H9 (cell line): ENCODE results near the gene SUN1. TPM values are rescaled to one million over a fixed set of nuclear protein-coding genes. Genes with fewer than 3 reads are reported as not detected.

Experiments used
- DNase-seq: peaks from one replicate; pipeline ENCODE4 v3.0.0-alpha.2; 2017
- H2AFZ ChIP-seq: one replicate; pipeline ENCODE4 v1.6.1; 2013; ENCODE audit warnings: mild to moderate bottlenecking, low read length, control low read depth, moderate library complexity
- H2AK5ac ChIP-seq: 2 replicates; pipeline ENCODE4 v1.6.1; 2013; ENCODE audit warnings: low read length, control low read depth, mixed read lengths; ENCODE audit not compliant: insufficient read length
- H2BK120ac ChIP-seq: one replicate; pipeline ENCODE4 v1.6.1; 2013; ENCODE audit warnings: low read depth, mild to moderate bottlenecking, low read length, control low read depth, inconsistent platforms; ENCODE audit not compliant: poor library complexity, severe bottlenecking
- H2BK12ac ChIP-seq: 2 replicates; pipeline ENCODE4 v1.6.1; 2013; ENCODE audit warnings: low read length, control low read depth, mixed read lengths, low read depth; ENCODE audit not compliant: insufficient read length
- H2BK15ac ChIP-seq: 2 replicates; pipeline ENCODE4 v1.6.1; 2013; ENCODE audit warnings: low read depth, low read length, control low read depth
- H2BK20ac ChIP-seq: one replicate; pipeline ENCODE4 v1.6.1; 2013; ENCODE audit warnings: low read depth, mild to moderate bottlenecking, low read length, control low read depth, inconsistent platforms; ENCODE audit not compliant: poor library complexity, severe bottlenecking
- H2BK5ac ChIP-seq: 2 replicates; pipeline ENCODE4 v1.6.1; 2013; ENCODE audit warnings: low read length, control low read depth, mixed read lengths; ENCODE audit not compliant: insufficient read length
- H3K14ac ChIP-seq: 2 replicates; pipeline ENCODE4 v1.6.1; 2013; ENCODE audit warnings: low read length, control low read depth; ENCODE audit not compliant: insufficient read depth
- H3K18ac ChIP-seq: 2 replicates; pipeline ENCODE4 v1.6.1; 2013; ENCODE audit warnings: low read depth, mild to moderate bottlenecking, mixed read lengths, low read length, control low read depth; ENCODE audit not compliant: insufficient read length
- H3K23ac ChIP-seq: 2 replicates; pipeline ENCODE4 v1.6.1; 2013; ENCODE audit warnings: low read length, control low read depth, mixed read lengths, low read depth; ENCODE audit not compliant: insufficient read length
- H3K23me2 ChIP-seq: 2 replicates; pipeline ENCODE4 v1.6.1; 2013; ENCODE audit warnings: low read depth, mild to moderate bottlenecking, mixed read lengths, low read length, control low read depth; ENCODE audit not compliant: insufficient read length, poor library complexity, severe bottlenecking
- H3K27ac ChIP-seq: 2 replicates; pipeline ENCODE4 v1.5.1; 2013; ENCODE audit warnings: low read length, control low read depth, mixed read lengths, low read depth; ENCODE audit not compliant: insufficient read length
- H3K27me3 ChIP-seq: 2 replicates; pipeline ENCODE4 v1.6.1; 2013; ENCODE audit warnings: low read length, control low read depth, inconsistent platforms; ENCODE audit not compliant: insufficient read depth
- H3K4ac ChIP-seq: 2 replicates; pipeline ENCODE4 v1.6.1; 2013; ENCODE audit warnings: low read depth, mild to moderate bottlenecking, control low read depth, inconsistent platforms, low read length, moderate library complexity
- H3K4me1 ChIP-seq: 2 replicates; pipeline ENCODE4 v1.6.1; 2013; ENCODE audit warnings: low read length, control low read depth, inconsistent platforms; ENCODE audit not compliant: insufficient read depth
- H3K4me2 ChIP-seq: 2 replicates; pipeline ENCODE4 v1.6.1; 2013; ENCODE audit warnings: low read length, control low read depth, mixed read lengths; ENCODE audit not compliant: insufficient read length, insufficient read depth
- H3K56ac ChIP-seq: 2 replicates; pipeline ENCODE4 v1.6.1; 2013; ENCODE audit warnings: low read depth, mild to moderate bottlenecking, mixed read lengths, low read length, control low read depth; ENCODE audit not compliant: insufficient read length
- H3K79me1 ChIP-seq: 2 replicates; pipeline ENCODE4 v1.6.1; 2013; ENCODE audit warnings: low read depth, mild to moderate bottlenecking, moderate library complexity, low read length, control low read depth, inconsistent platforms; ENCODE audit not compliant: insufficient read depth, poor library complexity, severe bottlenecking
- H3K79me2 ChIP-seq: 2 replicates; pipeline ENCODE4 v1.6.1; 2013; ENCODE audit warnings: low read length, control low read depth, inconsistent platforms; ENCODE audit not compliant: insufficient read depth
- H3K9ac ChIP-seq: 2 replicates; pipeline ENCODE4 v1.6.1; 2013; ENCODE audit warnings: low read length, control low read depth, mixed read lengths; ENCODE audit not compliant: insufficient read length; ENCODE audit errors: extremely low read depth
- H3K9me3 ChIP-seq: one replicate; pipeline ENCODE4 v1.6.1; 2013; ENCODE audit warnings: low read depth, low read length, inconsistent platforms; ENCODE audit not compliant: control insufficient read depth
- H3T11ph ChIP-seq: one replicate; pipeline ENCODE4 v1.6.1; 2013; ENCODE audit warnings: mild to moderate bottlenecking, low read length, control low read depth, inconsistent platforms
- H4K20me1 ChIP-seq: one replicate; pipeline ENCODE4 v1.6.1; 2013; ENCODE audit not compliant: control insufficient read depth, insufficient read length, insufficient read depth
- H4K5ac ChIP-seq: 2 replicates; pipeline ENCODE4 v1.6.1; 2013; ENCODE audit warnings: low read depth, mild to moderate bottlenecking, mixed read lengths, low read length, control low read depth; ENCODE audit not compliant: insufficient read length
- H4K8ac ChIP-seq: replicated peaks from 2 replicates; pipeline ENCODE4 v1.6.1; 2013; ENCODE audit warnings: low read length, control low read depth, mixed read lengths, low read depth; ENCODE audit not compliant: insufficient read length
- H4K91ac ChIP-seq: 2 replicates; pipeline ENCODE4 v1.6.1; 2013; ENCODE audit warnings: low read depth, mild to moderate bottlenecking, moderate library complexity, mixed read lengths, low read length, control low read depth; ENCODE audit not compliant: insufficient read length
- H3K27ac Mint-ChIP-seq, 3 experiments: 2 replicates in 2 of 3; 3 replicates in 1 of 3; pipeline ENCODE4 v1.8.0; 2020 to 2021; ENCODE audit warnings: mixed read lengths in 3 of 3, mild to moderate bottlenecking in 1 of 3, moderate library complexity in 1 of 3
- H3K27me3 Mint-ChIP-seq: 2 replicates; pipeline ENCODE4 v1.8.0; 2021; ENCODE audit warnings: low read depth, mild to moderate bottlenecking, moderate library complexity, mixed read lengths
- H3K36me3 Mint-ChIP-seq, 3 experiments: 2 replicates in 2 of 3; 3 replicates in 1 of 3; pipeline ENCODE4 v1.8.0; 2020 to 2021; ENCODE audit warnings: low read depth in 3 of 3, mixed read lengths in 3 of 3; ENCODE audit not compliant: insufficient read depth in 1 of 3
- H3K4me1 Mint-ChIP-seq, 2 experiments: 2 replicates each; pipeline ENCODE4 v1.8.0; 2020; ENCODE audit warnings: mixed read lengths in 2 of 2
- H3K4me3 Mint-ChIP-seq, 2 experiments: 2 replicates in 1 of 2; 3 replicates in 1 of 2; pipeline ENCODE4 v1.8.0; 2020 to 2021; ENCODE audit warnings: mild to moderate bottlenecking in 2 of 2, mixed read lengths in 2 of 2, moderate library complexity in 1 of 2
- H3K9me3 Mint-ChIP-seq, 2 experiments: 2 replicates in 1 of 2; 3 replicates in 1 of 2; pipeline ENCODE4 v1.8.0; 2020; ENCODE audit warnings: mild to moderate bottlenecking in 2 of 2, mixed read lengths in 2 of 2, moderate library complexity in 1 of 2
- WGBS: extraction: QIAGEN DNeasy Blood & Tissue Kit; methylation state at CpG from one replicate; pipeline ENCODE4 v1.1.7; 2013; ENCODE audit warnings: missing lambda C conversion rate, low lambda C conversion rate, mixed read lengths; ENCODE audit not compliant: insufficient read length; ENCODE audit errors: extremely low coverage; 5-methylcytosine and 5-hydroxymethylcytosine counted together
- total RNA-seq: library from RNA; stranded (reverse); gene quantifications from 2 replicates; pipeline ENCODE4 v1.2.1, GENCODE V29; 2021
- TF ChIP-seq, protein P1 (sequence below): fragments of 200-600 bp; sonication (generic); conservative IDR thresholded peaks from 3 replicates; pipeline ENCODE4 v1.8.0; 2021; ENCODE audit warnings: antibody characterized with exemption, mild to moderate bottlenecking

SUN1 gene
- total RNA-seq, 1 experiment from 2014 or later = 118 TPM

DNA sequence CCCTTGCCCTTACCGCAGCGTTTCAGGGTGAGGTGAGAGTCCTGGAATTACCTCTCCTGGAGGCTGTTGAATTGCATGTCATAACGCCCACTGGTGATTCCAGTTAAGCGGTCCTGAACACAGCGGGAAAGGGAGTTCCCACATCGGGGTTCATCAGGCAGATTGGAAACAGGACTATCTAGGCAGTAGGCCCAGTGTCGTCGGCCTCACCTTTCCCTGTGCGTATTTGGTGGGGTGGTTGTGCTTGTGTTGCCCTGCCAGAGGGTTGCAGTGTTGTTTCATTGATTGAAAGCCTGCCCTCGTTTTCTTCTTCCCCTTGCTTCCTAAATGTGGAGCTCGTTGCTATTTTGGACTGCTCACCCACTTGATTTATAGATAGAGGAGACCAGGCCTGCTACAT, 10.6 kb upstream of the SUN1 start:
- TF ChIP-seq, protein P1, sequence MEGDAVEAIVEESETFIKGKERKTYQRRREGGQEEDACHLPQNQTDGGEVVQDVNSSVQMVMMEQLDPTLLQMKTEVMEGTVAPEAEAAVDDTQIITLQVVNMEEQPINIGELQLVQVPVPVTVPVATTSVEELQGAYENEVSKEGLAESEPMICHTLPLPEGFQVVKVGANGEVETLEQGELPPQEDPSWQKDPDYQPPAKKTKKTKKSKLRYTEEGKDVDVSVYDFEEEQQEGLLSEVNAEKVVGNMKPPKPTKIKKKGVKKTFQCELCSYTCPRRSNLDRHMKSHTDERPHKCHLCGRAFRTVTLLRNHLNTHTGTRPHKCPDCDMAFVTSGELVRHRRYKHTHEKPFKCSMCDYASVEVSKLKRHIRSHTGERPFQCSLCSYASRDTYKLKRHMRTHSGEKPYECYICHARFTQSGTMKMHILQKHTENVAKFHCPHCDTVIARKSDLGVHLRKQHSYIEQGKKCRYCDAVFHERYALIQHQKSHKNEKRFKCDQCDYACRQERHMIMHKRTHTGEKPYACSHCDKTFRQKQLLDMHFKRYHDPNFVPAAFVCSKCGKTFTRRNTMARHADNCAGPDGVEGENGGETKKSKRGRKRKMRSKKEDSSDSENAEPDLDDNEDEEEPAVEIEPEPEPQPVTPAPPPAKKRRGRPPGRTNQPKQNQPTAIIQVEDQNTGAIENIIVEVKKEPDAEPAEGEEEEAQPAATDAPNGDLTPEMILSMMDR = peak; percentile 10; the same call in 1 of the 3 replicates
- no peak overlapping the region for H2BK12ac ChIP-seq
- H2AFZ ChIP-seq = no peak overlapping the region
- no peak overlapping the region for H4K91ac ChIP-seq
- no peak overlapping the region for H3K4me3 Mint-ChIP-seq
- no peaks in the 10 kb centered on the region for H3K27me3 ChIP-seq
- no CpG with 5 or more reads among the region's 11 CpGs for WGBS
- no peak overlapping the region for H3K56ac ChIP-seq
- H3K4ac ChIP-seq = no peak overlapping the region
- no peak overlapping the region for H2BK120ac ChIP-seq
- H3K79me1 ChIP-seq = peaks cover 4% of the 10 kb centered on the region
- no peaks in the 10 kb centered on the region for H3K9me3 ChIP-seq
- no peak overlapping the region for H3K9ac ChIP-seq
- H4K20me1 ChIP-seq = no peaks in the 10 kb centered on the region
- peak overlapping the region in 1 of 3 experiments; percentile 59; a peak in 2 of 7 replicates for H3K27ac Mint-ChIP-seq
- no peak overlapping the region for H2AK5ac ChIP-seq
- no peak overlapping the region for H3K23ac ChIP-seq
- no peak overlapping the region for H3K18ac ChIP-seq
- H3K23me2 ChIP-seq = peaks cover 5% of the 10 kb centered on the region
- H3K36me3 Mint-ChIP-seq = peaks cover 9 to 38% (median 20%) of the 10 kb centered on the region in 3 experiments
- no peak overlapping the region for H3K27ac ChIP-seq
- H3K9me3 Mint-ChIP-seq = peaks cover 2 to 3% of the 10 kb centered on the region in 2 experiments; a peak in 2 of 5 replicates
- H3T11ph ChIP-seq = no peak overlapping the region
- no peak overlapping the region for H3K14ac ChIP-seq
- H2BK15ac ChIP-seq = no peak overlapping the region
- H3K79me2 ChIP-seq = peaks cover 63% of the 10 kb centered on the region
- H2BK5ac ChIP-seq = no peak overlapping the region
- H3K27me3 Mint-ChIP-seq = no peaks in the 10 kb centered on the region
- H4K5ac ChIP-seq = no peak overlapping the region
- H3K4me1 ChIP-seq = no peaks in the 10 kb centered on the region; the same call in 1 of the 2 replicates
- peaks cover 58 to 59% of the 10 kb centered on the region in 2 experiments for H3K4me1 Mint-ChIP-seq
- H2BK20ac ChIP-seq = no peak overlapping the region
- DNase-seq = no peak
- H3K4me2 ChIP-seq = no peak overlapping the region
- no peak overlapping the region for H4K8ac ChIP-seq
